HG02678 (cell line): ENCODE data around the gene DEAF1.

ENCODE experiments used
- ATAC-seq: cut with Tn5 transposase; IDR thresholded peaks from one replicate; pipeline ENCODE4 v1.9.1; 2021; ENCODE audit warnings: mild to moderate bottlenecking, moderate library complexity; ENCODE audit not compliant: unreplicated experiment

The DEAF1 gene

DNA sequence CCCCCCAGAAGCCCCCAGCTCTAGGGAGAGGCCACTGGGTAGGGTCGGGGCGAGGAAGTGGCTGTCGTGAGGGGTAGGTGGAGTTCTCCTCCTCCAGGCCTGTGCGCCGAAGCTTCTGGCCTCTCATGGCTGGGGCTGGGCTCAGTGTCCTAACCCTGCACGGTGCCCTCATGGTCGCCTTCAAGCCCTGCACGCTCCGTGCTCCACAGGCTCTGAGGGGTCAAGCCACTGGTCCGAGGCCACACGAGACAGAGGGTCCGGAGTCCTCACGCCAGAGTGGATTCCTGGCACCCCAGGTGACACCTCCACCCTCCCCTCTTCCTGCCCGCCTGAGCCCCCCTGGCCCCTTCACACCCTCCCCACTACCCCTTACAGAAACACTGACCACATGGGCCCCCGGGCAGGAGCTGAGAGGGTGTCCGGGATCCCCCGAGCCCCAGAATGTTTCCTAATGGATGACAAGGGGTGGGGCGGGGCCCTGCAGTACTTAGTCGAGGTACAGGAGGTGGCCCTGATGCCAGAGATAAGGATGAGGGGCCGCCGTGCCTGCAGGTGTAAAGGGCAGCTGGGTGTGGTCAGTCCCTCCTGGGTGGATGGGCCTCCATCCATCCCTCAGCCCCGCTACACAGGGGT is 69.3 kb downstream of the DEAF1 start:
- ATAC-seq: no peak

DNA sequence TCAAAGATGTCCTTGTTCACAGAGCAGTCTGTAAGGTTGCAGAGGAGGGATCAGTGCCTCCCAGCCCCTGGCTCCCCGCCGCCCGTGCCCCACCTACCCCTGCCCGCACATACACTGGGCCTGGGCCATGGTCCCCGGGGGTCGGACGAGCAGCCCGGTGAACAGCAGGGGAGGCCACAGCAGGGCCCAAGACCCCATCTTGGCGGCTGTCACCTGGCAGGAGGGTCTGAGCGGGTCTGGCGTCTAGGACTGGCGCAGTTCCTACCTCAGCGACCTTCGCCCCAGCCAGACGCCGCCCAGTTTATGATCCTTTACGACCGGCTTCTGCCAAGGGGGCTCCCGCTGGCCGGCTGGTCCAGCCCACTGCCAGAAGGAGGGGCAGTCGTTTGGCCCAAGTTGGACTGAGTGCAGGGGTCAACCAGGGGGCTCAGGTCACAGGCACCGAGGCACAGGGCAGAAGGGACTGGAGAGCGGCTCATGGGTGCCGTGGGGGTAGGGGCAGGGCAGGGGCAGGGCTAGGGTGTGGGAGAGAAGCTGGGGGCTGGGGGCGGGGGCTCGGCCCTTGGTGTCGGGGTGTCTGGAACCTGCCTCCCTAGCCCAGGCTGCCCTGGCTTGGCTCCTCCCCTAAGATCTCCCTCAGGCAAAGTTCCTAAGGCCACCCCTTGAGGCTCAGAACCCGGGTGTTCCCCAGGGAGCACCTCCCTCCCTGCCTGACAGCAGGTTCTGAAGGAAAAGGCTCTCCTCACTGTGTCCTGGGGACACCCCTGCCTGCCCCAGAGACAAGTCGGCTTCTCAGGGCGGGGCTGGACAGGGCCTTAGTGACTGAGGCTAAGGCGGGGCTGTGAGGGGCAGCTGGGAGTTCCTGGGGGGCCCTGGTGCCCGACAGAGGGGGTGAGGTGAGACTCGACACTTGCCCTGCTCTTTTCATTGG is 70.1 kb downstream of the DEAF1 start, which contains the start of gene CDHR5:
Gene CDHR5 (minus strand): TSS at position 251 of the 931 bp plus-strand sequence. CDS start 53 bp downstream, at position 198.
- no peak for ATAC-seq

DNA sequence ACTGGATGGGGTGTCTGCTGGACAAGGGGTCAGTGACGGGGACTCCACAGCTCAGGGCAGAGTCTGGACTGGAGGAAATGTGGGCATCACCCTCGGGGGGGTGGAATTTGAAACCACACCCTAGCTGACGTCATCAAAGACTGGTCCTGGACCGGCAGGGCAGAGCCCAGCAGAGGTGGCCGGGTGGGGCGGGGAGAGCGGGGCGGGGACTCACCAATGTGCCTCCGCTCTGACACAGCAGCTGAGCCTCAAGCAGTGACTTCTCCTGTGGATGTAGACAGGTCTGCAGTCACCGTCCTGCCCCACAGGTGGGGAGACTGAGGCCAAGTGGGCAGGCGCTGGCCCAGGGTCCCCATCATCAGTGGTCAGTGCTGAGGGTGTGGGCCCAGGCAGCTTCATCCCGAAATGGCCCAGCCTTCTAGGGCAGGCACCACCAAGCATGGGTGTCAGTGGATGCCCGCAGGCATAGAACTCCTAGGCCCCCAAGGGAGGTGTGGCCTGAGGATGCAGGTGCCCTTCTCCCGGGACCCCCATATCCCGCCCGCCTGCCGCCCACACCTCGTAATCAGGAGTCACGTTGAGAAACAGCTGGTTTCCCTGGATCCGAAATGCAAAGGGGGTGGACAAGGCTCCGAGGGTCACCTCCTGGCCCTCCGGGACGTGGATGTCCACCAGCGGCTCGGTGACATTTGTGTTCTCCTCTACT is 70.9 kb downstream of the DEAF1 start:
- no peak for ATAC-seq

DNA sequence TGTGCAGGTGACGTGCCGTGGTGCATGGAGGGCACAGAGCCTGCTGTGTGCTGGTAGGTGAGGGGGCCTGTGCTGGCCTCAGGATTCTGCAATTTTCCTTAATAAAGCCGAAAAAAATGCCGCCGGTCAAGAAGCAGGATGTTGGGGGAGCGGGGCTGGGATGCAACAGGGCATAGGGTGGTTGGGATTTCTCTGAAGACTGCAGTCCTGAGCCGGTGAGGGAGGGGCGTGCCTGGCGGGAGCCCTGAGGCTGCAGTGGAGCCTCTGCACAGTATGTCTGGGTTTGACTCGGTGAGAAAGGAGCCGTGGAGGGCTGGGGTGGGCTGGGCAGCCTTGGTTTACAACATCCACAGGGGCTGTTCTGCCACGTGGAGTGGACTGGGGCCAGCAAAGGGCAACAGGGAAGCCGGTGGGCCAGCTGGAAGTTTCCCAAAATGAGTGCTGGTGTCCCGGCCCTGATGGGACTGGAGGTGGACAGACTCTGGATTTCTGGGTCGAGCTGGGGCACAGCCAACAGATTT is 71.6 kb downstream of the DEAF1 start:
- ATAC-seq: no peak

DNA sequence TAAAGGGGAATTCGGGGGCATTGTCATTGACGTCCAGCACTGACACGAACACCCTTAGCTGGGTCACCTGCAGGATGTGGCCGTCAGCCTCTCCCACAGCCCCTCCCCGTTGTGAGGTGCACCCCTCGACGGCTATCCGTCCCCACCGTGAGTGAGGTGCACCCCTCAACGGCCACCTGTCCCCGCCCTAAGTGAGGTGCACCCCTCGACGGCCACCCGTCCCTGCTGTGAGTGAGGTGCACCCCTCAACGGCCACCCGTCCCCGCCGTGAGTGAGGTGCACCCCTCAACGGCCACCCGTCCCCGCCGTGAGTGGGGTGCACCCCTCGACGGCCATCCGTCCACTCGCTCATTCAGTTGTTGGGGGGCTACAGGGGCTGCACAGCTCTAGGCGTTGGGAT is 73.2 kb downstream of the DEAF1 start:
- ATAC-seq: no peak

DNA sequence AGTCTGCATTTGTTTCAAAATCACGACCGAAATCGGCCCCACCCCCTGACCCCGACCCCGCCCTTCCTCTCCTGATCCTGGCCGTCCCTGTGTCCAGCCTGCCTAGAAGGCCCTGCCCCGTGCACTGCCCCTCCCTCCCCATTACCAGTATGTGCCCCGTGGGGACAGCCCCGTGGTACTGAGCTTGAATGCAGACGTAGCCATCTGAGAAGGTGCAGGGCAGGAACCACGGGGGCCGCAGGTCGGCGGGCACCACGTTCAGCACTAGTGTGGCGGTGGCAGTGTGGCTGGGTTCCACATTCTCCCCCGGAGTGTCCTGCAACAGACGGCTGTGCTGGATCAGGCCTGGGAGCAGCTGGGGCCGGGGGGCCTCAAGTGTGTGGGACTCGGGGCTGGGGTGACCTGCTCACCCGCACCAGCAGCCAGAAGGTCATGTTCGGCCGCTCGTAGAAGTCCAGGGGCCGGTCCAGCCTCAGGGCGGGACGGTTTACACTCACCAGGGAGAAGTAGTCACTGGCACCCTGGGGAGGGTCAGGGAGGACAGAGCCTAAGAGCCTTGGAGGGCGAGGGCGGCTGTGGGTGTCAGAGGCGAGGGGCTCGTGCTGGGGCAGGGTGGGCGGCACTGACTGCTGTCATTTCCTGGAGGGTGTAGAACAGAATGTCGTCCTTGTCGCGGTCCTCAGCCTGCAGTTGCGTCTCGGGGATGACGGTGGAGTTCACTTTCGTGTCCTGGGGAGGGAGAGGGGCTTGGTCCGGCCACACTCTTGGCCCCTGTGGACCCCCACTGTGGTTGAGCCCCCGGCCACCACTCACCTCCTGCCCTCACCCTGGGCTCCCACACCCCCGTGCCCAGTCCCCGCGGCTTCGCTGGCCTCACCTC is 73.8 kb downstream of the DEAF1 start:
- no peak for ATAC-seq

DNA sequence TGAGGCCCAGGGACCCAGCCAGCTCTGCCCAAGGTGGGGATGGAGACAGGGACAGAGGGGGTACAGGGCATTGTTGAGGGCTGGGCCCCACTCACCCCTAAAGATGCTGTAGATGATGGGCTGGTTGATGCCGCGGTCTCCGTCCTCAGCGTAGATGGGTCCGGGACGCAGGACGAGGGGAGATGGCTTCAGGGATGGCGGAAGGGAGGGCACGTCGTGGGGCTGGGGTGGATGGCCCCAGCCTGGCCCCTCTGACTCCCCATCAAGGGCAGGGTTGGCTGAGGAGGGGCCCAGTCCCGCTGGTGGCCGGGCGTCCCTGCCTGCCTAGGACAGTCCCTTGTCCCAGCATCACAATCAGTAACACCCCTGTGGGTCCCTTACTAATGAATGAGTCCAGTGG is 74.8 kb downstream of the DEAF1 start:
- ATAC-seq: no peak

DNA sequence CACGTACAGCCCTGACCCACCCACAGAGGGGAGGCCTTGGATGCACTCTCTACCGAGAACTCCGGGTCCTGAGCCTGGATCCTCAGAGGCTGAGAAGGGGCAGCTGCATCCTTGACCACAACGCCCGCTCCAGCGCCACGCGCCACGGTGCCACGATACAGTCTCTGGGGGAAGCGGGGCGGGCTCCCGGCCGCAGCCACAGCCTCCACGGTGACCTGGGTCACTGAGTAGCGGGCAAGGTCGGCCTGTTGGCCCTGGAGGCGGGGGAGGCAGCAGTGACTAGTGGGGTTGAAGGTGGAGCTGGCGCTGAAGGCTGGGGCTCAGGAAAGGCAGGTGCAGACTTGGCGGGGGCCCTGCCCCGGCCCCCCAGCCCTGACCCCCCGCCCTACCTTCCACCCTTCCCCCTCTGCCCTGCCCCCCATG is 75.4 kb downstream of the DEAF1 start:
- no peak for ATAC-seq

DNA sequence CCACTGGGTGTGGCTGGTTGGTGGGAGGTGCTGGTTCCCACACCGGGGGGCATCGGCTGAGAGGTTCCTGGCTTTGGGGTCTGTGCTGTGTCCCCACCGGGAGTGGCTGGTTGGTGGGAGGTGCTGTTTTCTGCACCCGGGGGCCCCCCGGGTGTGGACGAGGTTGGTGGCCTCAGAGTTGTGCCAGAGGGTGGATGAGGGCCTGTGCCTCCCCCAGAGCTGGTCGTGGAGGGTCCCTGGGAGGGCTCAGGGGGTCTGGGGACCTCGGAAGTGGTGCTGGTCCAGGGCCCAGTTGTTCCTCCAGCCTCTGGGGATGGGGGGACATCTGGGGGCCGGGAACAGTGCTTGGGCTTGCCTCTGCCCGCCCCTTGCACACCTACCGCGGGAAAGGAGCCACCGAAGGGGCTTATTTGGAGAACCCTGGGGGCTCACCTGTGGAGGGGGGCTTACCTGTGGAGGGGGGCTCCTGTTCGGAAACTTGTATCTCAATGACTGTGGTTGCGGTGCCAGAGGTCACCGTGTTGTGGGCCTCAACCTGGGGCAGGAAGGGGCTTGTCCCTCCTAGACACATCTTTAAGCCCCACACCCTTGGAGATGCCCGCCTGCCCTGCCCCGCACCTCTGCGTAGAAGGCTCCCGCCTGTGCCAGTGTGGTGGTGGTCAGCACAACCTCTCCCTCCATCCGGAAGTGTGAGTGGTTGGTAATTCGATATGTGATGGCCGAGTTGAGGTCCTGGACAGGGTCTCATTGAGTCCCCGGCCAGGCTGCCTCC is 76.0 kb downstream of the DEAF1 start:
- no peak for ATAC-seq

DNA sequence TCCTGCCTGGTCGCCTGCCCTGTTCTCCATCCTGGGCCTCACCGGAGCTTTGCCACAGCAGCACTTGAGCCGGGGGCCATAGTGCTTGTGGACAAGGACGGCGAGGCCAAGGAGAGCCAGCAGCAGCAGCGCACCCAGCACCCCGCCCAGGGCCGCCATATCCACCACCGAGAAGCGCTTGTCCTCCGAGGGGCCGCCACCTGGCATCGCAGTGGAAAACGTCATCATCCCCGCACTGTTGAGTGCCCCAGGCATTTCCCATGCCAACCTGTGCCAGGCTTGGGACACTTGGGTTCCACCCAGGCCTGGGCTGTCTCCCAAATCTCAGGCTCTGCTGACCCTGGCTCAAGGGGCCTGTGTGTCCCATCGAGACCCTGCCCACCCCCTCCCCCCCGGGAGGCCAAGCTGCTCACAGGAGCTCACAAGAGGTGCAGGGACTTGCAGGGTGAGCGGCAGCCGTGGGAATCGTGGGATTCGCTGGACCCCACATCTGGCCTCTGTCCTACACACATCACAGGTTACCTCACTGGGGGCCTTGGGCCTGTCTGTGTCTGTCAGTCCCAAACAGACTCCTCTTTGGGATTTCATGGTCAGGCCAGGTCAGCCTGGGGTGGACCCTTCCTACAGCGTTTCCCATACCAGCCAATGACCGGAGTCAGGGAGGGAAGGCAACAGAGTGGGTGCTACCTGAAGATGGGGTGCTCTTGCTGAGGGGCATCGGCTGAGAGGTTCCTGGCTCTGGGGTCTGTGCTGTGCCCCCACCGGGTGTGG is 76.9 kb downstream of the DEAF1 start:
- ATAC-seq: no peak

DNA sequence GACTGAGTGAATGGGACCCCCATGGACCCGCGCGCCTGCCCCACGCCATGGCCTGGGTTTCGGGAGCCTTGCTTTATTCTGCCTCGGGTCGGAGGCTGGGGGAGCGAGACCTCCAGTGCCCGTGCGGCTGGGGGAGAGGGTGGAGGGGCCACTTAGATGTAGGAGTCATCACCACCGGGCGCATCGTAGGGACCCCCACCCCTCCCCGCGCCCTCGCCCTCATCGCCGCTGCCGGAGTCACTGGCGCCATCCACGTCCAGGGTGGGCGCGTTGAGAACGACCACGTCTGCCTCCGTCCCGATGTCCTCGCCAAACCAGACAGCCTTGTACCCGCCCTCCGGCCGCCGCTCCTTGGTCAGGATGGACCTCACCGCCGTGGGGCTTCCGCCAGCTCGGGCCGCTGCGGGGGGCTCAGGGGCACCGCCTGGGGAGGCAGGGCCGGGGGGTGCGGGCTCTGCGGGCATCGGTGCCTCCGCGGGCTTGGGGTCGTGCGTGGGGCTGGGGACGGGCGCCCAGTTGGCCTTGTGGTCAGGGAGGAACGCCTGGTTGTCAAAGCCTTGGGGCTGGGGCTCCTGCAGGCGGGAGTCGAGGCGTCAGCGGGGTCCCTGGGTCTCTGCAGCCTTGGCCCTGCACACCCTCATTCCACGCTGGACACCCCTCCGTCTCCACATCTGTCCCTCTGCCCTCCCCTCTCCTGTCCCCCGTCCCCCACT is 77.7 kb downstream of the DEAF1 start:
- ATAC-seq: no peak

DNA sequence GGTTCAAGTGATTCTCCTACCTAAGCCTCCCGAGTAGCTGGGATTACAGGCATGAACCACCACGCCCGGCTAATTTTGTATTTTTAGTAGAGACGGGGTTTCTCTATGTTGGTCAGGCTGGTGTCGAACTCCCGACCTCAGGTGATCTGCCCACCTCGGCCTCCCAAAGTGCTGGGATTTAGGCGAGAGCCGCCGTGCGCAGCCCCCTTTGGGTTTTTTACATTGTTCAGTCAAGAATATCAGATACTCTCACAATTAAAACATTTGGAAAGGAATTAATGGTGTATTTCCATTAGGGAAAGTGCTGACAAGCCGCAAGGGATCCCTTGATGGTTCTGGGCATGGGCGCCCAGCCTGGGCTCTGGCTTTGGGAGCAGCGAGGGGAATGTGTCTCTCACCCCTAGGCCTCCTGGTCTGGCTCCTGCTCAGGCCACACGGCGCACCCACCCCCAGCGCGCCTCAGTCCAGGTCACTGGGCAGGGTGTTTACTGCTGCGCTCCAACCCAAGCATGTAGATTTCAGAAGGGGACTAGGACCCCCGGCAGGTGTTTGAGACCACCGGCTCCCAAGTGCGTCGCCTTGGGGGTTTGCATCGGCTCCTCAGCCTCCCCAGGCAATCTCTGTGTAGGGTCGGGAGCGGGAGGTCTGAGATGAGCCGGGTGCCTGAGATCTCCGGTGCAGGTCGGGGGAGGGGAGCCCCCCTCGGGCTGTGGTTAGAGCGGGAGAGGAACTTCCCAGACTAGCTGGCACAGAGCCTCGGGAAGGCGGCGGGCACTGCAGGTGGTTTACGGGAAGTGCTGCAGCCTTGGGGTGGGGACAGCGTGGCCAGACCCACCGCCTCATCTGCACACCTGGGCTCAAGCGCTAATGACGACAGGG is 78.5 kb downstream of the DEAF1 start:
- no peak for ATAC-seq

DNA sequence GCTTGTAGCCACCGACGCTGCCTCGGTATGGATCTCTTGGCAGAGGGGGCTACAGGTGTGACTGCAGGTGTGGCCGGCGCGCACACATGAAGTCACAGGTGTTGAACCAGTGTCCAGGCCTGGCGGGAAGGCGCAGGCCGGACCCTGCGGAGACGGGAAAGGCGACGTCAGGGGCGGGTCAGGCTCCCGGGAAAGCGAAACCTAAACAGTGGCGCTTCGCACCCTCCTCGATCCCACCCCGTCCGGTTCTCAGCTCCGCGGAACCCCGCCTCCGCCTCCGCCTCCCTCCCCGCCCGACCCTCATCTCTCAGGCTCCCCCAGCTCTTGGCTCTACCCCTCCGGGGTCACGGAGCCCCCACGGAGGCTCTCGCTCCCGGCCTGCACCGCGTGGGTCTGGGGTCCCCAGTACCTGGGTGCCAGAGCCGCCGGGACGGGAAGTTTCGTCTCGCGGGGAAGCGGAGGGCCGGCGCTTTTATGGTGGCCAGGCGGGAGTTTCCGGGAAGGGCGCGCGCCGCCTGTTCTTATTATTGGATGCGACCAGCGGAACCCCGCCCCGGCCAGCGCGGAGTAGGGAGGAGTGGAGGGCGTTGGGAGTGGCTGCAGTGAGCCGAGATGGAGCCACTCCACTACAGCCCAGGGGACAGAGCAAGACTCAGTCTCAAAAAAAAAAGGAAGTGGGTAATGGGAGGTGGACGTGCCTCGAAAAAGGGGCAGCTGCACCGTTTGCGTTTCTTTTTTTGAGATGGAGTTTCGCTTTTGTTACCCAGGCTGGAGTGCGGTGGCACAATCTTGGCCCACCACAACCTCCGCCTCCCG is 79.3 kb downstream of the DEAF1 start, which contains the start of gene IRF7:
Gene IRF7 (minus strand): TSS at position 447 of the 816 bp plus-strand sequence. CDS start 586 bp downstream, outside the sequence.
- peak; percentile 77 for ATAC-seq

DNA sequence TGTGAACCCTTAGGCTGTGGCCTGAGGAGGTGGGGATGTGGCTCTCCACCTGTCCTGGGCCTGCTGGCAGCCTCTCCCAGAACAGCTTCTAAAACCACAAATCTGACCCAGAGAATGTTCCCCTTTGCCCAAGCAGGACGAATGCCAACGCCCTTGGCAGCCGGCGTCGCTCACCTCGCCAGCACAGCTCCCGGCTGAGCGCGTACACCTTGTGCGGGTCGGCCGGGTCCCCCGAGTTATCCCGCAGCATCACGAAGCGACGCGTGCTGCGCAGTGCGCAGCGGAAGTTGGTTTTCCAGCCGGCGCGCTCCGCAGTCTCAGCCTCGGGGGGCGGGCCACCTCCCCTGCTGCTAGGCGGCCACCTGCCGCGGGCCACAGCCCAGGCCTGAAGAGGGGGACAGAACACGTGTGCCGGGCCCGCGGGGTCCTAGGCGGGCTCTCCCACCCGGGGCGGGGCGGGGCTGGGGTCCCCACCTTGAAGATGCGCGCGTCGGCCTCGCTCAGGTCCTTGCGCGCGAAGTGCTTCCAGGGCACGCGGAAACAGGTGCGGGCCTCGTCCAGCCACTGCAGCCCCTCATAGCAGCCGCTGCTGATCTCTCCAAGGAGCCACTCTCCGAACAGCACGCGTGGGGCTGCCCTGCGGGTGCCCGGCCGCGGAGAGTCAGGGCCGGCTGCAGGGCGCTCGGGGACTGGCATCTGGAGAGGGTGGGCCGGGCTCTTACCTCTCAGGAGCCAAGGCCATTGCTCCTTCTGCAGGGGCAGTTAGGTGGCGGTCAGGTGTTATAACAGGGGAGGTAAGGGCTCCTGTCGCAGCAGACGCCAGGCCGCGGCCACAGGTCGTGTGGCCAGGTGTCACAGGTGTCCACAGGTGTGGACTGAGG is 80.2 kb downstream of the DEAF1 start:
- no peak for ATAC-seq

DNA sequence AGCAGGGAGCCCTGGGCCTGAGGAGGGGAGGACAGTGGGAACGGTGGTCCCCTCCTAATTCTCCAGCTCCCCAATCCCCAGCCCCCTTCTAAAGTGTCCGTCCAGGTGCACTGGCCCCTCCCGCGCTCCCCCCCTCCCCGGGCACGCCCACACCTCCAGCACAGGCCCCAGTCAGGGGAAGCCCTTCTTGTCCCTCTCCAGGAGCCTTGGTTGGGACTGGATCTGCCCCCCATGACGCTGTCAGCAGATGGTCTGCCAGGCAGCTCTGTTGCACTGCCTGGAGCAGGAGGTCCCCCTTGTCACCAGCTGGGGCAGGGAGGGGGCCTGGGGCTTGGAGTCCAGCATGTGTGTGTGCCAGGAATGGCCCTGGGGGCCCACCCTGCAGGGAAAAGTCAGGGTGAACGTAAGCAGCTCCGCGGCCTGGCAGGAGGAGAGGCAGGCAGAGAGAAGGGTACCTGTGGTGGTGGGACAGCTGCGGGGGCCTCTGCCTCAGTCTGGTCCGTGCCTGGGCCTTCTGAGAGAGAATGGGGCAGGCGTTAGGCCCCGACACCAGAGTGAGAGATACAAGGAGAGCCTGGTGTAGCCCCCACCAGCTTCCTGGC is 80.9 kb downstream of the DEAF1 start:
- no peak for ATAC-seq
